GM23338 (cell line): ENCODE results near the gene DBF4B. TPM values are rescaled to one million over a fixed set of nuclear protein-coding genes. Genes with fewer than 3 reads are reported as not detected.

ENCODE experiments used
- ATAC-seq: fragments of 200-7000 bp; cut with Tn5 transposase; 3 replicates; pipeline ENCODE4 v1.9.1; 2020
- DNase-seq: peaks from one replicate; pipeline ENCODE4 v3.0.0-alpha.2; 2015; ENCODE audit warnings: low spot score
- H2AFZ ChIP-seq: fragments of 200-600 bp; sonication (generic); 2 replicates; pipeline ENCODE4 v1.8.0; 2016; ENCODE audit warnings: antibody characterized with exemption, mild to moderate bottlenecking, moderate library complexity
- H3F3A ChIP-seq: fragments of 200-600 bp; sonication (generic); replicated peaks from 2 replicates; pipeline ENCODE4 v1.8.0; 2017; ENCODE audit warnings: antibody characterized with exemption, mixed run types, low read depth
- H3K27ac ChIP-seq: fragments of 200-600 bp; sonication (generic); 2 replicates; pipeline ENCODE4 v1.6.1; 2016; ENCODE audit warnings: low read depth
- H3K27me3 ChIP-seq: fragments of 200-600 bp; sonication (generic); 2 replicates; pipeline ENCODE4 v1.8.0; 2016; ENCODE audit warnings: mild to moderate bottlenecking, mixed run types, moderate library complexity; ENCODE audit not compliant: insufficient read depth
- H3K36me3 ChIP-seq: fragments of 200-600 bp; sonication (generic); 2 replicates; pipeline ENCODE4 v1.8.0; 2016; ENCODE audit warnings: mild to moderate bottlenecking; ENCODE audit not compliant: insufficient read depth
- H3K4me1 ChIP-seq: fragments of 200-600 bp; sonication (generic); 2 replicates; pipeline ENCODE4 v1.8.0; 2016; ENCODE audit warnings: mild to moderate bottlenecking, moderate library complexity; ENCODE audit not compliant: insufficient read depth
- H3K4me2 ChIP-seq: fragments of 200-600 bp; sonication (generic); 2 replicates; pipeline ENCODE4 v1.7.1; 2017; ENCODE audit warnings: mixed run types
- H3K4me3 ChIP-seq: fragments of 200-600 bp; sonication (generic); 2 replicates; pipeline ENCODE4 v1.6.1; 2016; ENCODE audit warnings: mixed run types
- H3K79me2 ChIP-seq: fragments of 200-600 bp; sonication (generic); replicated peaks from 2 replicates; pipeline ENCODE4 v1.8.0; 2017; ENCODE audit warnings: mild to moderate bottlenecking; ENCODE audit not compliant: insufficient read depth
- H3K9me2 ChIP-seq: fragments of 200-600 bp; sonication (generic); 2 replicates; pipeline ENCODE4 v1.8.0; 2017; ENCODE audit not compliant: insufficient read depth
- H4K20me1 ChIP-seq: fragments of 200-600 bp; sonication (generic); replicated peaks from 2 replicates; pipeline ENCODE4 v1.8.0; 2017; ENCODE audit warnings: mild to moderate bottlenecking; ENCODE audit not compliant: insufficient read depth
- H3K27ac Mint-ChIP-seq: 2 replicates; pipeline ENCODE4 v1.8.0; 2020; ENCODE audit warnings: inconsistent platforms, mild to moderate bottlenecking, moderate library complexity, mixed read lengths
- H3K27me3 Mint-ChIP-seq: 3 replicates; pipeline ENCODE4 v1.8.0; 2022; ENCODE audit warnings: low read depth, mild to moderate bottlenecking, moderate library complexity, mixed read lengths, inconsistent platforms; ENCODE audit not compliant: insufficient read depth, poor library complexity
- H3K36me3 Mint-ChIP-seq: 3 replicates; pipeline ENCODE4 v1.8.0; 2021; ENCODE audit warnings: low read depth, mild to moderate bottlenecking, inconsistent platforms, moderate library complexity, mixed read lengths
- H3K4me1 Mint-ChIP-seq: 3 replicates; pipeline ENCODE4 v1.8.0; 2020; ENCODE audit warnings: mild to moderate bottlenecking, inconsistent platforms, mixed read lengths
- H3K4me3 Mint-ChIP-seq: 3 replicates; pipeline ENCODE4 v1.8.0; 2021; ENCODE audit warnings: moderate library complexity, mild to moderate bottlenecking, inconsistent platforms, mixed read lengths
- H3K9me3 Mint-ChIP-seq: 3 replicates; pipeline ENCODE4 v1.8.0; 2020; ENCODE audit warnings: moderate library complexity, mild to moderate bottlenecking, inconsistent platforms, mixed read lengths
- CREB1 ChIP-seq: fragments of 250-450 bp; sonication (Bioruptor Pico); IDR thresholded peaks from 2 replicates; pipeline ENCODE4 v1.5.0; 2020; ENCODE audit warnings: low read depth, mild to moderate bottlenecking, moderate library complexity
- JUNB ChIP-seq: IDR thresholded peaks from one replicate; pipeline ENCODE4 v1.6.1; 2016; ENCODE audit warnings: antibody characterized with exemption; ENCODE audit not compliant: unreplicated experiment
- NANOG ChIP-seq: IDR thresholded peaks from 2 replicates; pipeline ENCODE4 v1.6.1; 2016; ENCODE audit warnings: antibody characterized with exemption, borderline replicate concordance
- POLR2AphosphoS5 ChIP-seq: IDR thresholded peaks from 2 replicates; pipeline ENCODE4 v1.6.1; 2016; ENCODE audit warnings: antibody characterized with exemption, low read depth
- STAT1 ChIP-seq: IDR thresholded peaks from one replicate; pipeline ENCODE4 v1.6.1; 2016; ENCODE audit warnings: antibody characterized with exemption; ENCODE audit not compliant: unreplicated experiment
- ZNF114 ChIP-seq: fragments of 250-450 bp; sonication (Bioruptor Pico); IDR thresholded peaks from 2 replicates; pipeline ENCODE4 v1.5.0; 2020; ENCODE audit warnings: mild to moderate bottlenecking, moderate library complexity
- ZNF331 ChIP-seq: fragments of 250-450 bp; sonication (Bioruptor Pico); IDR thresholded peaks from 2 replicates; pipeline ENCODE4 v1.5.0; 2020; ENCODE audit warnings: low read depth, mild to moderate bottlenecking, moderate library complexity
- polyA plus RNA-seq: library from polyadenylated mRNA; unstranded; fragments of >200 nt; fragmentation: Nextera tagmentation; extraction: Ambion mirVana; gene quantifications from 2 replicates; pipeline ENCODE4 v1.2.1, GENCODE V29; 2016
- total RNA-seq: library from RNA; depleted of rRNA; stranded (reverse); fragments of >200 nt; shearing (Covaris generic); gene quantifications from 2 replicates; pipeline ENCODE4 v1.2.3, GENCODE V29; 2014
- TF ChIP-seq, protein P1 (sequence below), 2 experiments: fragments of 200-600 bp in 1 of 2; sonication (generic) in 1 of 2; conservative IDR thresholded peaks; 2 replicates each; pipeline versions ENCODE4 v1.5.1 to v1.6.1; 2016 to 2017; ENCODE audit warnings: antibody characterized with exemption in 2 of 2, low read depth in 2 of 2, mild to moderate bottlenecking in 2 of 2, moderate library complexity in 1 of 2
- TF ChIP-seq, protein P2 (sequence below): IDR thresholded peaks from one replicate; pipeline ENCODE4 v1.6.1; 2018; ENCODE audit warnings: antibody characterized with exemption; ENCODE audit not compliant: unreplicated experiment
- TF ChIP-seq, protein P3 (sequence below): IDR thresholded peaks from 2 replicates; pipeline ENCODE4 v1.6.1; 2016; ENCODE audit warnings: antibody characterized with exemption

The DBF4B gene
- total and polyA plus RNA-seq, 2 experiments from 2014 or later = 9.9 to 16.4 TPM

DNA sequence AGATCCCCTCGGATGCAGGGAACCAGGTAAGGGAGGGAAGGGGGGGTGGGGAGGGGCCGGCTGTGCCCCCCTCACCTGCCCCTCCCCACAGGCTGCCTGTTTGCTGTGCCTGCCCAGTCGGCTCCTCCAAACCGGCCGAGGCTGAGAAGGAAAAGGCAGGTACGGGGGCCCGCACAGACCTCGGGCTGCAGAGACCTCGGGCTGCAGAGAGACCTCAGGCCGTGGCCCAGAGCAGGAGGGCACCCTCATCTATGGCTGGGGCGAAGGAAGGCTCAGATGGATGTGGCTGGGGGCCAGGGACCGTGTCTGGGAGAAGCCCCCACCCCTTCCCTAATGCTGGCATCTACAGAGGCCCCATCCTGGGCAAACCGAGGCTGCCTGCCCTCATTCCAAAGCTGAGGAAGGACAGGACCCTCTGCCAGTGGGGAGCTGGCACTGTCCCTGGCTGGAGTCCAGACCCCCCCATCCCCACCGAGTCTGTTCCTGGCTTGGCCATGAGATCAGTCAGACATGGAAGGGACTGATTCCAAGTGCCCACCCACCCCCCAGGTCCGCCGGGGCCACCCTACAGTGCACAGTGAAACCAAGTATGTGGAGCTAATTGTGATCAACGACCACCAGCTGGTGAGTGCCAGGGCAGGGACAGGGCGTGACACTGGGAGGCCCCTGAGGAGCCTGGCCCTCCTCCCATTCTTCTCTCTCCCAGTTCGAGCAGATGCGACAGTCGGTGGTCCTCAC lies 64.0 kb downstream of the DBF4B start:
- Mint-ChIP-seq H3K36me3 (no peaks in the 10 kb centered on the region), H3K27ac (no peak overlapping the region), H3K4me1 (peaks cover 11% of the 10 kb centered on the region), H3K4me3 (no peak overlapping the region), H3K27me3 (peaks cover 30% of the 10 kb centered on the region), H3K9me3 (no peaks in the 10 kb centered on the region)
- Histone ChIP-seq H3K9me2 (no peaks in the 10 kb centered on the region), H3F3A (no peaks in the 10 kb centered on the region), H3K27me3 (peaks cover 12% of the 10 kb centered on the region), H3K4me3 (no peak overlapping the region), H3K79me2 (no peaks in the 10 kb centered on the region), H3K27ac (no peak overlapping the region), H2AFZ (no peak overlapping the region), H3K4me1 (no peaks in the 10 kb centered on the region; the same call in 1 of the 2 replicates), H3K36me3 (no peaks in the 10 kb centered on the region), H4K20me1 (0 out of 2 replicates have a peak, but pooled peaks cover 5% of the 10 kb centered on the region), H3K4me2 (no peak overlapping the region)
- DNase-seq (no peak), ATAC-seq (no peak)
- TF ChIP-seq, protein P1, sequence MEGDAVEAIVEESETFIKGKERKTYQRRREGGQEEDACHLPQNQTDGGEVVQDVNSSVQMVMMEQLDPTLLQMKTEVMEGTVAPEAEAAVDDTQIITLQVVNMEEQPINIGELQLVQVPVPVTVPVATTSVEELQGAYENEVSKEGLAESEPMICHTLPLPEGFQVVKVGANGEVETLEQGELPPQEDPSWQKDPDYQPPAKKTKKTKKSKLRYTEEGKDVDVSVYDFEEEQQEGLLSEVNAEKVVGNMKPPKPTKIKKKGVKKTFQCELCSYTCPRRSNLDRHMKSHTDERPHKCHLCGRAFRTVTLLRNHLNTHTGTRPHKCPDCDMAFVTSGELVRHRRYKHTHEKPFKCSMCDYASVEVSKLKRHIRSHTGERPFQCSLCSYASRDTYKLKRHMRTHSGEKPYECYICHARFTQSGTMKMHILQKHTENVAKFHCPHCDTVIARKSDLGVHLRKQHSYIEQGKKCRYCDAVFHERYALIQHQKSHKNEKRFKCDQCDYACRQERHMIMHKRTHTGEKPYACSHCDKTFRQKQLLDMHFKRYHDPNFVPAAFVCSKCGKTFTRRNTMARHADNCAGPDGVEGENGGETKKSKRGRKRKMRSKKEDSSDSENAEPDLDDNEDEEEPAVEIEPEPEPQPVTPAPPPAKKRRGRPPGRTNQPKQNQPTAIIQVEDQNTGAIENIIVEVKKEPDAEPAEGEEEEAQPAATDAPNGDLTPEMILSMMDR (conservative IDR thresholded peaks at IDR 0.05; ENCODE audit: low read depth in 2 of 2) = no peak
- TF ChIP-seq CREB1 (CRISPR knock-in tag) (no peak), STAT1 (no peak), NANOG (no peak)
- TF ChIP-seq, protein P2, sequence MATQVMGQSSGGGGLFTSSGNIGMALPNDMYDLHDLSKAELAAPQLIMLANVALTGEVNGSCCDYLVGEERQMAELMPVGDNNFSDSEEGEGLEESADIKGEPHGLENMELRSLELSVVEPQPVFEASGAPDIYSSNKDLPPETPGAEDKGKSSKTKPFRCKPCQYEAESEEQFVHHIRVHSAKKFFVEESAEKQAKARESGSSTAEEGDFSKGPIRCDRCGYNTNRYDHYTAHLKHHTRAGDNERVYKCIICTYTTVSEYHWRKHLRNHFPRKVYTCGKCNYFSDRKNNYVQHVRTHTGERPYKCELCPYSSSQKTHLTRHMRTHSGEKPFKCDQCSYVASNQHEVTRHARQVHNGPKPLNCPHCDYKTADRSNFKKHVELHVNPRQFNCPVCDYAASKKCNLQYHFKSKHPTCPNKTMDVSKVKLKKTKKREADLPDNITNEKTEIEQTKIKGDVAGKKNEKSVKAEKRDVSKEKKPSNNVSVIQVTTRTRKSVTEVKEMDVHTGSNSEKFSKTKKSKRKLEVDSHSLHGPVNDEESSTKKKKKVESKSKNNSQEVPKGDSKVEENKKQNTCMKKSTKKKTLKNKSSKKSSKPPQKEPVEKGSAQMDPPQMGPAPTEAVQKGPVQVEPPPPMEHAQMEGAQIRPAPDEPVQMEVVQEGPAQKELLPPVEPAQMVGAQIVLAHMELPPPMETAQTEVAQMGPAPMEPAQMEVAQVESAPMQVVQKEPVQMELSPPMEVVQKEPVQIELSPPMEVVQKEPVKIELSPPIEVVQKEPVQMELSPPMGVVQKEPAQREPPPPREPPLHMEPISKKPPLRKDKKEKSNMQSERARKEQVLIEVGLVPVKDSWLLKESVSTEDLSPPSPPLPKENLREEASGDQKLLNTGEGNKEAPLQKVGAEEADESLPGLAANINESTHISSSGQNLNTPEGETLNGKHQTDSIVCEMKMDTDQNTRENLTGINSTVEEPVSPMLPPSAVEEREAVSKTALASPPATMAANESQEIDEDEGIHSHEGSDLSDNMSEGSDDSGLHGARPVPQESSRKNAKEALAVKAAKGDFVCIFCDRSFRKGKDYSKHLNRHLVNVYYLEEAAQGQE = no peak

DNA sequence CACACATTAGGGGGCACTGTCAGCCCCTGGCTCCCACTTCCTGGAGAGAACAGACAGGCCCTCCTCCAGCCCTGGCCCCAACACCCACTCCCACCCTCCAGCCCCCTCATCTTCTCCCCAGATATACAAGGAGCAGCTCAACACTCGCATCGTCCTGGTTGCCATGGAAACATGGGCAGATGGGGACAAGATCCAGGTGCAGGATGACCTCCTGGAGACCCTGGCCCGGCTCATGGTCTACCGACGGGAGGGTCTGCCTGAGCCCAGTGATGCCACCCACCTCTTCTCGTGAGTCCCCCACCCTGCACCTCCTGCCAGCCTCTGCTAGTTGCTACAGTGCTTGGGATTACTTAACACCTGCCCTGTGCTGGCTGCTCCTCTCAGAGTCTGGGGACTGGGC lies 64.7 kb downstream of the DBF4B start:
- Histone ChIP-seq H2AFZ (no peak overlapping the region), H3K4me3 (no peak overlapping the region), H3K27ac (no peak overlapping the region), H3K4me1 (no peaks in the 10 kb centered on the region; the same call in 1 of the 2 replicates), H3K9me2 (no peaks in the 10 kb centered on the region), H3F3A (no peaks in the 10 kb centered on the region), H3K36me3 (no peaks in the 10 kb centered on the region), H3K27me3 (peaks cover 12% of the 10 kb centered on the region), H3K79me2 (no peaks in the 10 kb centered on the region), H3K4me2 (no peak overlapping the region), H4K20me1 (0 out of 2 replicates have a peak, but pooled peaks cover 5% of the 10 kb centered on the region)
- no peak overlapping the region for H3K27ac Mint-ChIP-seq
- DNase-seq (no peak), ATAC-seq (no peak)
- H3K4me1 Mint-ChIP-seq = peaks cover 6% of the 10 kb centered on the region; the same call in 2 of the 3 replicates
- H3K4me3 Mint-ChIP-seq = no peak overlapping the region
- no peaks in the 10 kb centered on the region for H3K36me3 Mint-ChIP-seq
- TF ChIP-seq, protein P2 = no peak
- TF ChIP-seq ZNF114 (CRISPR knock-in tag) = no peak
- TF ChIP-seq CREB1 (CRISPR knock-in tag) = no peak
- TF ChIP-seq, protein P3, sequence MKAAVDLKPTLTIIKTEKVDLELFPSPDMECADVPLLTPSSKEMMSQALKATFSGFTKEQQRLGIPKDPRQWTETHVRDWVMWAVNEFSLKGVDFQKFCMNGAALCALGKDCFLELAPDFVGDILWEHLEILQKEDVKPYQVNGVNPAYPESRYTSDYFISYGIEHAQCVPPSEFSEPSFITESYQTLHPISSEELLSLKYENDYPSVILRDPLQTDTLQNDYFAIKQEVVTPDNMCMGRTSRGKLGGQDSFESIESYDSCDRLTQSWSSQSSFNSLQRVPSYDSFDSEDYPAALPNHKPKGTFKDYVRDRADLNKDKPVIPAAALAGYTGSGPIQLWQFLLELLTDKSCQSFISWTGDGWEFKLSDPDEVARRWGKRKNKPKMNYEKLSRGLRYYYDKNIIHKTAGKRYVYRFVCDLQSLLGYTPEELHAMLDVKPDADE = no peak
- no peak for TF ChIP-seq ZNF331
- TF ChIP-seq, protein P1 (conservative IDR thresholded peaks at IDR 0.05; ENCODE audit: low read depth in 2 of 2) = no peak
- no peak for TF ChIP-seq POLR2AphosphoS5
- no peak for TF ChIP-seq JUNB
- peaks cover 31% of the 10 kb centered on the region for H3K27me3 Mint-ChIP-seq
- no peaks in the 10 kb centered on the region for H3K9me3 Mint-ChIP-seq
